Spleen (tissue), 7 donors: ENCODE measurements around the gene ZBTB7C.

Experiments
- POLR2A ChIP-seq, 3 donors: fragments of 450-650 bp; IDR thresholded peaks; one replicate each; pipeline ENCODE4 v1.5.1; 2017; ENCODE audit warnings: antibody characterized with exemption in 3 of 3, mild to moderate bottlenecking in 1 of 3
- POLR2AphosphoS5 ChIP-seq, 3 donors: sonication (generic); formaldehyde crosslinking; IDR thresholded peaks; one replicate each; pipeline ENCODE4 v1.5.1; 2017; ENCODE audit warnings: antibody characterized with exemption in 3 of 3
- TF ChIP-seq, protein P1 (sequence below), 11 experiments: fragments of 200-600 bp in 7 of 11; fragments of 450-650 bp in 4 of 11; sonication (generic) in 4 of 11; IDR thresholded peaks in 8 of 11; conservative IDR thresholded peaks in 3 of 11; 1 replicate in 7 of 11; 2 replicates in 4 of 11; pipeline versions ENCODE4 v1.4.0 to v1.8.0; 2016 to 2021; ENCODE audit warnings: antibody characterized with exemption in 11 of 11, inconsistent platforms in 4 of 11, mild to moderate bottlenecking in 1 of 11
- donor health status: DM: no; HTN: no; CAD: no; lungs with moderate emphysema.
- donor health status: DM: no; HTN: no; CAD: no.
- donor health status: DM: no; HTN: no; CAD: no.

- TF ChIP-seq, protein P1, sequence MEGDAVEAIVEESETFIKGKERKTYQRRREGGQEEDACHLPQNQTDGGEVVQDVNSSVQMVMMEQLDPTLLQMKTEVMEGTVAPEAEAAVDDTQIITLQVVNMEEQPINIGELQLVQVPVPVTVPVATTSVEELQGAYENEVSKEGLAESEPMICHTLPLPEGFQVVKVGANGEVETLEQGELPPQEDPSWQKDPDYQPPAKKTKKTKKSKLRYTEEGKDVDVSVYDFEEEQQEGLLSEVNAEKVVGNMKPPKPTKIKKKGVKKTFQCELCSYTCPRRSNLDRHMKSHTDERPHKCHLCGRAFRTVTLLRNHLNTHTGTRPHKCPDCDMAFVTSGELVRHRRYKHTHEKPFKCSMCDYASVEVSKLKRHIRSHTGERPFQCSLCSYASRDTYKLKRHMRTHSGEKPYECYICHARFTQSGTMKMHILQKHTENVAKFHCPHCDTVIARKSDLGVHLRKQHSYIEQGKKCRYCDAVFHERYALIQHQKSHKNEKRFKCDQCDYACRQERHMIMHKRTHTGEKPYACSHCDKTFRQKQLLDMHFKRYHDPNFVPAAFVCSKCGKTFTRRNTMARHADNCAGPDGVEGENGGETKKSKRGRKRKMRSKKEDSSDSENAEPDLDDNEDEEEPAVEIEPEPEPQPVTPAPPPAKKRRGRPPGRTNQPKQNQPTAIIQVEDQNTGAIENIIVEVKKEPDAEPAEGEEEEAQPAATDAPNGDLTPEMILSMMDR (IDR thresholded peaks at IDR 0.05 in 8 of 11, conservative IDR thresholded peaks at IDR 0.05 in 3 of 11), result no peak
- TF ChIP-seq POLR2AphosphoS5 (IDR thresholded peaks at IDR 0.05) (no peak), POLR2A (IDR thresholded peaks at IDR 0.05) (no peak)
Observed at GRCh38 chr18:48132797-48133655, 276.2 kb downstream of the ZBTB7C start.
